Retina (tissue), 1 donor: ENCODE data around the gene RIN1.
"Not testable (repeated sequence)": the region's sequence is repeated elsewhere in the genome, so short reads cannot be mapped to it uniquely, and the experiment has no call there.

Experiments used
- DNase-seq: peaks from one replicate; pipeline ENCODE4 v3.0.0-alpha.2; 2016

Gene RIN1, protein sequence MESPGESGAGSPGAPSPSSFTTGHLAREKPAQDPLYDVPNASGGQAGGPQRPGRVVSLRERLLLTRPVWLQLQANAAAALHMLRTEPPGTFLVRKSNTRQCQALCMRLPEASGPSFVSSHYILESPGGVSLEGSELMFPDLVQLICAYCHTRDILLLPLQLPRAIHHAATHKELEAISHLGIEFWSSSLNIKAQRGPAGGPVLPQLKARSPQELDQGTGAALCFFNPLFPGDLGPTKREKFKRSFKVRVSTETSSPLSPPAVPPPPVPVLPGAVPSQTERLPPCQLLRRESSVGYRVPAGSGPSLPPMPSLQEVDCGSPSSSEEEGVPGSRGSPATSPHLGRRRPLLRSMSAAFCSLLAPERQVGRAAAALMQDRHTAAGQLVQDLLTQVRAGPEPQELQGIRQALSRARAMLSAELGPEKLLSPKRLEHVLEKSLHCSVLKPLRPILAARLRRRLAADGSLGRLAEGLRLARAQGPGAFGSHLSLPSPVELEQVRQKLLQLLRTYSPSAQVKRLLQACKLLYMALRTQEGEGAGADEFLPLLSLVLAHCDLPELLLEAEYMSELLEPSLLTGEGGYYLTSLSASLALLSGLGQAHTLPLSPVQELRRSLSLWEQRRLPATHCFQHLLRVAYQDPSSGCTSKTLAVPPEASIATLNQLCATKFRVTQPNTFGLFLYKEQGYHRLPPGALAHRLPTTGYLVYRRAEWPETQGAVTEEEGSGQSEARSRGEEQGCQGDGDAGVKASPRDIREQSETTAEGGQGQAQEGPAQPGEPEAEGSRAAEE

DNA sequence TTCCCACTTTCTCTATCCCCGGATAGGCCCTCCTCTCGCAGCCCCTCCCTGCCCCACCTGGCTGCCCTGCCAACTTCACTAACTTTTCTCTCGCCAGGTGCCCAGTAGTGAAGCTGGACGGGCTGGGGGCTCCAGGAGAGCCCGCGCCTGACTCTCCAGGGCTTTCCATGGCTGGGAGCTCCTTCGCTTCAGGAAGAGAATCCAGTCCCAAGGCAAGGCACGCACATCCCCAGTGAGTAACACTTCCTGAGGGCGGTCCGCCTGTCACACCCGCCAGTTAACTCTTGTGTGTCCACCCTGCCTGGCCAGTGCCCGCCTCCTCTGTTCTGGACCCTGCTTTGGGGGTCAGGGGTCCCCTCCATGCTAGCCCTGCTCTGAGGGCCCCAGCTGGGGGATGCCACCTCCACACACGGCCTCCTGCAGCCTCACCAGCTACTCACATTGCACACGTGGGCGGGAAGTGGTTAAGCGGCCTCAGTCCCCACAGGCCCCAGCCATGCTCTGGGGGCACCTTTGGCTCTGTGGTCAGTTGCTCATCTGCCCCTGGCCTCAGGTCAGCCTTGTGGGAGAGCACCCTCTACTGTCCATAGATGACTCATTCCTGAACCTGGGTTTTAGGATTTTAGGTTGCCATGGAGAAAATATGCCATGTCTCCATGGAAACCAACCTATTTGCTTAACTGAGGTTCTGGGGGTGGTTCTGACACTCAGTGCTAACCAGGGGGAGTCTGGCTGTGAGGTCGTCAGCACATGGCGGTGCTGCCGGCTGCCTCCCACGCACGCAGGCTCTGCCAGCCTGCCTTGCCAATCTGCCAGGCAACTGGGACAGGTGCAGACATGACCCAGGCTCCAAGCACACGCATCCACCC lies at the start of gene RIN1:
Gene RIN1 (minus strand): TSS at position 201 of the 869 bp plus-strand sequence. CDS start 32 bp downstream, at position 169.
- DNase-seq, result peak; percentile 62

DNA sequence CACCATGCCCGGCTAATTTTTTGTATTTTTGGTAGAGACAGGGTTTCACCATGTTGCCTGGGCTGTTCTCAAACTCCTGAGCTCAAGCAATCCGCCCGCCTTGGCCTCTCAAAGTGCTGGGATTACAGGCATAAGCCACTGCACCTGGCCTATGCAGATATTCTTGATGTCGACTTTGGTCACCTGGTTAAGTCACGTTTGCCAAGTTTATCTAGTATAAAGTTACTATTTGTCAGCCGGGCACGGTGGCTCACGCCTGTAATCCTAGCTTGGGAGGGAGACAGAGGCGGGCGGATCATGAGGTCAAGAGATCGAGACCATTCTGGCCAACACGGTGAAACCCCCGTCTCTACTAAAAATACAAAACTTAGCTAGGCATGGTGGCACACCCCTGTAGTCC lies 48.1 kb upstream of the RIN1 start:
- not testable (repeated sequence) for DNase-seq

DNA sequence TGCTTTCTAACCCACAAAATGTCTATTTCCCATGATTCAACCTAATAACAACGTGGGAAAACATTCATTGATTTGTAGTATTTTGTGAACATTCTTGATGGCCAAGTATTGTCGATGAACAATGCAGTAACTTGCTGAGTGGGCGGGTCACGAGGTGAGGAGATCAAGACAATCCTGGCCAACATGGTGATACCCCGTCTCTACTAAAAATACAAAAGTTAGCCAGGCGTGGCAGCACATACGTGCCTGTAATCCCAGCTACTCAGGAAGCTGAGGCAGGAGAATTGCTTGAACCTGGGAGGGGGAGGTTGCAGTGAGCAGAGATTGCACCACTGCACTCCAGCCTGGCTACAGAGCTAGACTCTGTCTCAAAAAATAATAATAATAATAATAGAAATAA lies 44.0 kb upstream of the RIN1 start:
- not testable (repeated sequence) for DNase-seq

DNA sequence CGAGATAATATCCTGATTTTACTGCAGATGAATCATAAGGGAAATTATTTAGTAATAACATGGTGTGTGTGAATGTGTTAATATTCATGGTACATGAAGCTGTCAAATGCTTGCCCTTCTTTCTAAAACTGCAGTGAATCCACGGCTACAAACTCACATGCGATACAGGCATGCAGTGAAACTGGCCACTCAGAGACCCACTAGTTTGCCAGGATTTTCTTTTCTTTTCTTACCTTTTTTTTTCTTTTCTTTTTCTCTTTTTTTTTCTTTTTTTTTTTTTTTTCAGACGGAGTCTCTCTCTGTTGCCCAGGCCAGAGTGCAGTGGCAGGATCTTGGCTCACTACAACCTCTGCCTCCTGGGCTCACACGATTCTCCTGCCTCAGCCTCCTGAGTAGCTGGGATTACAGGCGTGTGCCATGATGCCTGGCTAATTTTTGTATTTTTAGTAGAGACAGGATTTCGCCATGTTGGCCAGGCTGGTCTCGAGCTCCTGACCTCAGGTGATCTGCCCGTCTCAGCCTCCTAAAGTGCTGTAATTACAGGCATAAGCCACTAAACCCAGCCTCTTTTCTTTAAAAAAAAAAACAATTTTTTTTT lies 37.6 kb upstream of the RIN1 start:
- DNase-seq, result not testable (repeated sequence)

DNA sequence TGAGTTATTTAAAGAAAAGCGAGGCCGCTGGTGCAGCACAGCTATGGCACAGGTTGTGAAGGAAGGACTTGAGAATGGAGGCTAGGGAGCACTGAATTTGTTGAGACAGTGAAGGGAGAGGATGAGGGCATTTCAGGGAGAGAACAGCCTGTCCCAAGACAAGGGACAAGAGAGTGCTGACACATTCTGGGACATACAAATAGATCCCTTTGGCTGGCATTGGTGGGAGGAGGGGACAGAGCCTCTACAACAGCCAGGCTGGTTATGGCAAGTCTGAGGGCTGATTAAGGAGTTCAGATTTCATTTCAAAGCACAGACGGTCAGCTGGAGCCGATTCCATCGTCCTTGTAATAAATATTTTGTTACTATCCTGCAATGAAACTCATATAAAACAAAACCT lies 37.0 kb upstream of the RIN1 start:
- DNase-seq, result no peak

DNA sequence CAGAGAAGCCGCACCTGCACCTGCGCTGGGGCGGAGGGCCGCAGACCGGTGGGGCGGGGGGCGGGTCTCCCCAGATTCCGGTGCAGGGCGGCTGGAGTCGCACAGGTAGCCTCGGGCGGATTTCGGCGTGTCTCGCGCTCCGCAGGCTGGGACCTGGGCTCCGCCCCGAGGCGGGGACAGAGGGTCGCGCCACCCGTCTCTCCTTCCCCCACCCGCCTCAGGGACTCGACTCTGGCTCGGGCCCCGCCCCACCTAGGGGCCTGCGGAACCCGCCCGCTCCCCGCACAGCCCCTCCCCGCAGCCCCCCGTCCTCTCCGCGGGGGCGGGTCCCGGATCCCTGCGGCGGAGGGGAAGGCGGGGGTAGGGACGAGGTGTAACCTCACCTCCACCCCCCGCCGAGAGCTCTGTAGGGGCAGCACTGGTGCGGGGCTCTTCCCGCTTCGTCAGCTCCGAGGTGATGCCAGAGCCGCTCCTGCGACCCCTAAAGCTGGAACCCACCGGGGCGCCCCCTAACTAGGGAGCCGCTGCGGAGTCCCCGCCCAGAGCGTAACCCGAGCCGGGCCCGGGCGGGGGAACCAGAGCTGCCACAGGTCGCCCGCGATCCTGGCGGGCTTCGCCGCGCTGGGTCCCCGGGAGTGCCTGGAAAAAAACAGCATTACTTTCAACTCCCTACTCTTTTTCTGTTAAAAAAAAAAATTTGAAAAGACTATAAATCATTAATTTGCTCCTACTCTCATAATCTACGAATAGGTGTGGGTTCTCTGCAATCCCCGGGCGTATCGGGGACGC lies 35.6 kb upstream of the RIN1 start, which contains the start of gene SLC29A2:
Gene SLC29A2 (minus strand): TSS at position 134 of the 789 bp plus-strand sequence. CDS start 169 bp downstream, outside the sequence.
- peak; percentile 85 for DNase-seq

DNA sequence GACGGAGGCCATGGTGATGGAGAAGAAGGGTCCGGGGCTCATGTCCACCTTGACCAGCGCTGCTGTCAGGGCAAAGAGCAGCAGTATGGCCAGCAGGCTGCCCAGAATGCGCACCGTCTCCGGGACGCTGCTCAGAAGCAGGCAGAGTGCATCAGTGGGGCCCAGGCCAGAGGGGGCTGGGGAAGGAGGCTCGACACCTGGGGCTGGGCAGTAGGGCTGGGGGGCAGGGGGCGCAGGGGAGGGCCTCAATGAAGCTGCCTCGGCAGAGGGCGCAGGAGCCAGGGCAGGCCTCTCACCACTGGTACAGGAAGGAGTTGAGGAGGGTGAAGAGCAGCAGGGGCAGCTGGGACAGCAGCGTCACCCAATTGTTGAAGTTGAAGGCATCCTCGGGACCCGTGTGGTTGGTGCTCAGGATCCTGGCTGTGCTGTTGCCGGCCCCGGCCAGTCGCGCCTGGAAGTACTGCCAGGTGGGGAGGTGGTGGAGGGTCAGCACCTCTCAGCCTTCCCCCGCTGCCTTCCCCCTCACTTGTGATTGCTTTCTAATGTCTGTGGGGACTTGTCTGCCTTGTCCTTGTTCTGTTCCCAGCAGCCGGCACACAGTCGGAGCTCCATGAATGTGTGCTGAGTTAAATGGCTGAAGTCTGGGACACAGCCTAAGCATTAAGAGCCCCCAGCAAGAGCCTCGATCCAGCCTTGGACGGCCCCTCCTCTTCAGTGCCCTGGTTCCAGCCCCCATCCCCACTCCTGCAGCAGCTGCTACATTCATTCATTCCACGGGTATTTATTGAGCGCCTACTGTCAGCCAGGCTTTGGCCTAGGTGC lies 33.0 kb upstream of the RIN1 start:
- DNase-seq, result no peak

DNA sequence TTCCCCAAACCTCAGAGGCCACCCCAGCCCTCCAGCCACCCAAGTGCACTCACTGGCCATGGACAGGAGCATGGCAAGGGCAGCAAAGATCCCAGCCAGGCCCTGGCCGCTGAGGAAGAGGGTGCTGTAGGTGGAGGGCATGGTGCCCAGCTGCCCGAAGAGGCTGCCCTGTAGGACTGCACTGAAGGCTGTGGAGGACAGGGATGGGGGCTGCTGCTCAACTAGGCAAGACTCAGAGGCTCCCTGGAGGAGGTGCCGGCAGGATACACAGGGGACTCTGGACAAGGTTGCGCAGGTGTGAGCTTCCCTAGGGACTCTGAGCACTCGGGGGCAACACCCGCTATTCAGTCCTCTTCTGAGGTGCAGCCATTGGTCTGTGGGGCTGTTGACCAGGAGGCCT lies 32.2 kb upstream of the RIN1 start:
- no peak for DNase-seq

DNA sequence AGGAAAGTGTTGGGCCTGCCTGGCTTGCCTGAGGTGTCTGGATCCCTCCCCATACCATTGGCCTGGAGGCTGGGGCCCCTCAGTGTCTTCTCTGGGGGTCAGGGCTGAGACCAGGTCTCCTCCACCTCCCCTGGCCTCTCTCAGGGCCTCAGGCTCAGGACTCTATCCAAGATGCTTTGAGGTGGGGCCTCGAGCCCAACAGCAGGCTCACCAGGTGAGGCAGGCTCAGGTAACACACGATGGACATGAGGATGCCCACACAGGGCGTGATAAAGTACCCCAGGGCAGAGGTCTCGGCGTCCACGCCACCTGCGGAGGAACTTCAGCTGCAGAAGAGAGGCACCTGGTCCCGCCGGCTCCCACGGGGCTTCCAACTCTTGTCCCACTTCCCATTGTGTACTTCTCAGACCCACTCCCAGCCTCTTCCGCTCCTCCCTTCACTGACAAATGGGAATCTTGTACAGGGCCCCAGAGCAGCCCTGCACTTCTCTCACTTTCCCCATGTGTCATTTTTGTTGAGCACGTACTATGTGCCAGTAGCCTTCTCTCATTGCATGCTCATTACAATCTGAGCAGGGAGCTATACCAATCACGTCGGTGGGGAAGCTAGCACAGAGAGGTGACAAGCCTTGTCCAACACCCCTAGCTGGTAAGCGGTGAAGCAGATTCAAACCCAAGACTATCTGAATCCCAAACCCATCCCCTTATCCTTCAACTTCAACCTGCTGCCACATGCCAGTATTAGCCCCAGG lies 31.5 kb upstream of the RIN1 start:
- no peak for DNase-seq

DNA sequence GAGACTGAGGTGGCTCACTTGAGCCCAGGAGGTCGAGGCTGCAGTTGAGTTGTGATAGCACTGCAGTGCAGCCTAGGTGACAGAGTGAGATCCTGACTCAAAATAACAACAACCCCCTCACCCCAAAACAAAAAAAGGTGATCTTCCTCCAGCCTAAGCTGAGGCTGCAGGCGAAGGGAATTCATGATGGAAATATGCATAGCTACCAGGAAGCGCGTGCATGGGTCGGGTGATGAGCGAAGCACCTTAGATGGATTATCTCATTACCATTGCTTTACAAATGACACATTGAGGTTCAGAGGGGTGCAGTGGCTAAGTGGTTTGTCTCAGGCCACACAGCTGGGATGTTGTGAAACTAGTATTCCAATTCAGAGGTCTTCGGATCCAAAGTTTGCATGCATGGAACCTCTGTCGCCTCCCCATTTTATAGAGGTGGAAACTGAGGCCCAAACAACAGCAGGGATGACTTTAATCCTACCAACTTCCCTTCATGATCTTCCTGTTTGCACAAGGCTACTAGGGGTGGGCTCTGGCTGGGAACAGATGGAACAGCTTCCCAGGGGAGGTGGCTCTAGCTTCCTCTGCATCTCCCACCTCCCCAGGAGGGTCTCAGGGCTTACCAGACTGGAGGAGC lies 30.7 kb upstream of the RIN1 start:
- DNase-seq, result no peak

DNA sequence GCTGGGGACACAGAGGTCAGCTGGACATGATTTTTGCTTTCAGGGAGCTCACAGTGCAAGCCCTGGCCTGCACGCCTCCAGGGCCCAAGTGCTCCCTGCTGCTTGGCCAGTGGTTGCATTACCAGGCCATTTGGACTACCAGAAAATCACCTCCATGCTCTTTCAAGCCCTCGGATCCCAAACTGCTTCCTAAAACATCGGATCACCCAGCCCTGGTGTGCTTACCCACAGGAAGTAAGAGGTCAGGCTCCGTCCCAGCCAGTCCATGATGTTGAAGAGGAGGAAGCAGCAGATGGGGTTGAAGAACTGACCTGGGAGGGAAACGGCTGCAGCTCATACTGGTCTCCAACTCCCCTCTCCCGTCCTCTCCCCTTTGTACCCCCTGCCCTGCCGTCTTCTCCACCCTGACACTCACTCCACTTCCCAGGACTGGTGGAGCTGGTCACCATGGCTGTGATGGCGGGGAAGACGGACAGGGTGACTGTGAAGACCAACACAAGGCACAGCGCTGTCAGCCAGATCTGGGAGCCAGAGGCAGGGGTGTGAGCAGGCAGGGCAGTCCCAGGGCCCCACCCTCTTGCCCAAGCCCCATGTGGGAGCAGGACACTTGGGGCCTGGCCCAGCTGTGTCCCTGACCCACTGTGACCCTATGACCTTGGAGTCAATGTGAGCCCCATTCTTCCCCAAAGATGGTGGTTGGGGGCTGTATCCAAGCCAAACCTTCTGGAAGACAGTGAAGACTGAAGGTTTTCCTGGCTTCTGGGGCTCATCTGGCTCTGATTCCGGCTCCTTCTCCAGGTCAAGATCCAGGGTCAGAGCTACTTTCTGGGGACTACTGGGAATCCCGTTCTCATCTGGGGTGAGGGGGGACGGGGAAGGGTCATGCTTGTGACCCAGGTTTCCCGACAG lies 29.7 kb upstream of the RIN1 start:
- no peak for DNase-seq

DNA sequence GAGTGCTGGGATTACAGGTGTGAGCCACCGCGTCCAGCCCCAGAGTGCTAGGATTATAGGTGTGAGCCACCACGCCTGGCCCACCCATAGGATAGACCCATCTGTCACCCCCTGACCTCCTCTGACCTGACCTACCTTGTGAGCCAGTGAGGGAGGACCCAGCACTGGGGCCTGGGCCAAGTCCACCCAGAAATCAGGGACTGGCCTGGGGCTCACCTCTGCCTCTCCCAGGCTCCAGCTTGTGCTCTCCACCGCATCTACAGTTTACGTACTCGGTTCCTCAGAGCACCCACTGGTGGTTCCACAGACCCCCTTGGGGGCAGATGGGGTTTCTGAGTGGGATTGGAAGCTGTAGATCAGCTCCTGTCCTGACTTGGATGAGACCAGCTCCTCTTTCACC lies 28.9 kb upstream of the RIN1 start:
- no peak for DNase-seq

DNA sequence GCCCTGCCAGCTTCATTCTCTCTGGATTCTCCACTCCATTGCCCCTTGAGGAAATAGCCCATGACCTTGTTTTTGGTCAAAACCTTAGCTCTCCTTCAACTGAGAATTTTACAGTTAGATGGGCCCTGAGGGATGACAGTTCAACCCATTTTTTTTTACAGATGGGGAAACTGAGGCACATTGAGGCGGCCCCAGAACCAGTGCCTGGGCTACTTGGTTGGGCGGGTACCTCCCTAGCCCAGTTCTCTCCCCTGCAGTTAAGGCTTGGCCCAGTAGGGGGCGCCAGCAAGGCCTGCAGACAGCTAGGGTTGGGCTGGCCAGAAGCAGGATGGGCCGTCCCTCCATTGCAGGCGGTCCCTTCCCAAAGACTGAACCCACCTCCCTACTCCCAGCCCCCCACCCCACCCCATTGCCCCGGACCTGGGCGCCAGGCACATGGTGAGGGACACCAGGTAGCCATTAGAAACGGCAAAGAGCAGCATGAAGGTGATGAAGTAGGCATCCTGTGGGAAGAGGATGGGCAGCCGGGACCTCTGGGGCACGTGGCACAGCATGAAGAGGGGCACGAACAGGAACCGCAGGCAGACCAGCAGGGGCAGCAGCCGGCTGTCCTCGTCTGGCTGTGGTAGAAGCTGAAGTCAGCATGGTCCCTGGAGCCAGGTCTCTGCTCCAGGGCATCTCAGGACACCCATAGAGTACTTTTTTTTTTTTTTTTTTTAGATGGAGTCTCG lies 27.7 kb upstream of the RIN1 start:
- no peak for DNase-seq

DNA sequence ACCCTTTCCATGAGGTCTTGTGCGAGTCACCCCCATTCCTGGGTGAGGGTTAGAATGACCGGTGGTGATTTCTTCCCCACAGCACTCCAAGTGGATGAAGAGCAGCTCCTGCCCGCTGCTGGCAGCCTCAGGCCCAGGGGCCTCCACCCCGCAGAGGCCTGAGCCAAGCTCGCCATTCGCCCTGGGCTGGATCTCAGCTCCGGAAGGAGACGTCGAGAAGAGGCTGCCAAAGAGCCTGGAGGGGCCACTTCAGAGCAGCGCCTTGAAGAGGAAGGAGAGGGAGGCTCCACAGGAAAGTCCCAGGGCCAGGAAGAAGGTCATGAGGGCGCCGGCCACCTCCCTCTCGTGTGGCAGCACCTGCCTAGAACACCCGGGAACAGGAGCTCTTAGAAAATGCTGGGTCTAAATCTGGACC lies 27.0 kb upstream of the RIN1 start:
- no peak for DNase-seq

DNA sequence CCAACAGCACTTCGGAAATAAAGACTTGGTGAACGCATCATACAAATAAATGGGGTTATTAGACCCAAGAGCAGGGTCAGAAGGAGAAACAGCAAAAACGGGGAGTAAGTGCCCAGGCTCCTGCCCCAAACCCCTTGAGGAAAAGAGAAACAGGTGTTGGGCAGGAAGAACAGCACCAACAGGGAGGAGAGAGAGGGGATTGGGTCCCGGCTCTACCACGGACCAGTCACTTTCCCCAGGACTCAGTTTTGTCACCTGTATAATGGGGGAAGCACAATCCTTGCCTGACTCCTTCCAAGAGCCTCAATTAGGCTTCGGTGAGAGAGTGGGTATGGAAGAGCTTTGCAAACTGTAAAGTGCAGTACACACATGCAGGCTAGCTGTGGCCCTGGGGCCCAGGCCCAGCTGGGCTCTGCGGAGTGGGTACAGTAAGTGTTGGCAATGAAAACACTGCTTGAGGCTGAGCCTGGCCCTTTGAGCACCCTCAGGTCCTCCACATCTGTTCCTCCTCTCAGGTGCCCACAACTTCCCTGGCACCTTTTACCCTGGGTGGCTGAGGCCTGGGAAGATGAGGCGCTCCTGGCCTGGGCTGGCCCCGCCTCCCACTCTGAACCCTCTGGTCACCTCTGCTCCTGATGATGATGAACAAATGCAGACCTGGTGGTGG lies 26.4 kb upstream of the RIN1 start:
- no peak for DNase-seq

DNA sequence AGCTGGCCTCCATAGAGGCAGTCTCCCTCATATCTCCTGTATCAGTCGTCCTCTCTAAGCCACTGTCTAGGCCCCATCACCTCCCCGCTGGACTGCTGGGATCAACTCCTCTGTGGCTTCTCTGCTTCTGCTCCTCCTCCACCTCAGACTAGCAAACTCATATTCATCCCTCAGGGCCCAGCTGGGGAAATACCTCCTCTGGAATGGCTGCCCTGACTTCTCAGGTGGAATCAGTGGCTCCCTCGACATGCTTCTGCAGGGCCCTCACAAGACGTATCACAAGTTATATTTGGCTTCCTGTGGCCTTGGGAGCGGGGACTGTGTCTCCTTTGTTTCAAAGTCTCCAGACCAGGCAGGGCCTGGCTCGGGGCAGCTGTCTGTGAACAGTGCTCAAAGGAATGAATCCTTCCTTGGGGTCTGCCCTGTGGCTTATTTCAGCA lies 25.3 kb upstream of the RIN1 start:
- DNase-seq, result no peak
